CD4-positive, alpha-beta T cell (primary cell): ENCODE measurements around the gene PTGES2. TPM values are rescaled to one million over a fixed set of nuclear protein-coding genes. Genes with fewer than 3 reads are reported as not detected.

Source experiments
- ATAC-seq: fragments of 200-7000 bp; cut with Tn5 transposase; one replicate; pipeline ENCODE4 v1.10.0; 2022; ENCODE audit warnings: mild to moderate bottlenecking; ENCODE audit not compliant: poor library complexity
- CTCF ChIA-PET: fragments of 350-600 bp; sonication (Branson Sonifier 250); formaldehyde crosslinking; loops from one replicate; lab custom pipeline; 2021; ENCODE audit warnings: antibody characterized with exemption, inconsistent platforms; lab: Charles Lee
- POLR2A ChIA-PET: fragments of 350-600 bp; sonication (Branson Sonifier 250); formaldehyde crosslinking; loops from one replicate; lab custom pipeline; 2021; ENCODE audit warnings: antibody characterized with exemption, inconsistent platforms; lab: Charles Lee
- DNase-seq, 14 experiments: peaks; one replicate each; pipeline ENCODE4 v3.0.0-alpha.2; 2013 to 2020; ENCODE audit warnings: mixed read lengths in 2 of 14
- H3K27ac ChIP-seq, 2 donors: one replicate each; pipeline versions ENCODE4 v1.5.1 to v1.7.0; 2013; ENCODE audit warnings: low read length in 2 of 2, low read depth in 1 of 2, mild to moderate bottlenecking in 1 of 2
- H3K27me3 ChIP-seq, 2 experiments: 1 replicate in 1 of 2; 2 replicates in 1 of 2; pipeline versions ENCODE4 v1.6.1 to v1.7.0; 2013; ENCODE audit warnings: low read length in 2 of 2, control low read depth in 1 of 2, mild to moderate bottlenecking in 1 of 2, moderate library complexity in 1 of 2; ENCODE audit not compliant: insufficient read depth in 2 of 2, control insufficient read depth in 1 of 2
- H3K36me3 ChIP-seq: one replicate; pipeline ENCODE4 v1.6.1; 2013; ENCODE audit warnings: low read length, control low read depth; ENCODE audit not compliant: insufficient read depth
- H3K4me1 ChIP-seq: one replicate; pipeline ENCODE4 v1.6.1; 2013; ENCODE audit warnings: low read length, control low read depth; ENCODE audit not compliant: insufficient read depth
- H3K4me3 ChIP-seq: one replicate; pipeline ENCODE4 v1.5.1; 2013; ENCODE audit warnings: mild to moderate bottlenecking, low read length, moderate library complexity
- H3K9me3 ChIP-seq, 2 experiments: 1 replicate in 1 of 2; 2 replicates in 1 of 2; pipeline versions ENCODE4 v1.6.1 to v1.7.0; 2013; ENCODE audit warnings: low read length in 2 of 2, mild to moderate bottlenecking in 2 of 2, control low read depth in 1 of 2, moderate library complexity in 1 of 2; ENCODE audit not compliant: control insufficient read depth in 1 of 2, insufficient read depth in 1 of 2
- H3K27ac Mint-ChIP-seq: one replicate; pipeline ENCODE4 v1.8.0; 2020; ENCODE audit warnings: mixed read lengths
- H3K27me3 Mint-ChIP-seq: one replicate; pipeline ENCODE4 v1.8.0; 2021; ENCODE audit warnings: mixed read lengths
- H3K36me3 Mint-ChIP-seq: one replicate; pipeline ENCODE4 v1.8.0; 2021; ENCODE audit warnings: low read depth, mixed read lengths
- H3K4me1 Mint-ChIP-seq: one replicate; pipeline ENCODE4 v1.8.0; 2021; ENCODE audit warnings: low read depth, mixed read lengths
- H3K4me3 Mint-ChIP-seq: one replicate; pipeline ENCODE4 v1.8.0; 2020; ENCODE audit warnings: mild to moderate bottlenecking, mixed read lengths
- H3K9me3 Mint-ChIP-seq: one replicate; pipeline ENCODE4 v1.8.0; 2020; ENCODE audit warnings: mixed read lengths
- intact Hi-C, 2 experiments: fragments of 100-400 bp; cut with DNase I in 1 of 2; cut with micrococcal nuclease in 1 of 2; formaldehyde crosslinking; loops; one replicate each; pipeline versions ENCODE4 v1.15.1 to v1.9.0; 2023 to 2025; cut with DNase I, micrococcal nuclease
- total RNA-seq, 174 experiments: library from RNA in 2 of 174; stranded (reverse) in 2 of 174; gene quantifications; one replicate each; pipeline ENCODE4 v1.2.3 and lab custom pipeline; 2021 to 2026
- TF ChIP-seq, protein P1 (sequence below): fragments of 200-600 bp; IDR thresholded peaks from one replicate; pipeline ENCODE4 v1.8.0; 2022; ENCODE audit warnings: antibody characterized with exemption, mild to moderate bottlenecking

PTGES2 gene
- total RNA-seq, 2 experiments from 2014 or later, result 43.7 to 43.8 TPM

DNA sequence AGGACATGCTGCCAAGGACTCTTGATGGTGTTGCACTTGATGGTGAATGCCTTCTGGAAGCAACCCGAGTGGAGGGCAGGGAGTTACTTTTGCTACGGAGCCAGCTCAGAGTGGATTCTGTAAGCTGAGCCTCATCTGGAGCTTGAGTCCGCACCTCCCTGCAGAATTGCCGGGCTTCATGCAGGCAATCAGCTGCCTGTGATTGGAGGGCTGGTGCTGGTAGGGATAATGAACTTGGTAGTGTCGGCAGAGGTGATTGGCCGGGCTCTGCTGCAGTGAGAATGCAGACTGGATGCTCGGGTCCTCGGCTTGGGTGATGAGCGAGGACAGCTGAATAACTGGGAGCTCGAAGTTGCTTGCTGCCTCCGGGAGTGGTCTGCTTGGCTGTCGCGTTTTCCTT lies 36.4 kb downstream of the PTGES2 start:
- no peaks in the 10 kb centered on the region for H3K9me3 ChIP-seq
- TF ChIP-seq, protein P1, sequence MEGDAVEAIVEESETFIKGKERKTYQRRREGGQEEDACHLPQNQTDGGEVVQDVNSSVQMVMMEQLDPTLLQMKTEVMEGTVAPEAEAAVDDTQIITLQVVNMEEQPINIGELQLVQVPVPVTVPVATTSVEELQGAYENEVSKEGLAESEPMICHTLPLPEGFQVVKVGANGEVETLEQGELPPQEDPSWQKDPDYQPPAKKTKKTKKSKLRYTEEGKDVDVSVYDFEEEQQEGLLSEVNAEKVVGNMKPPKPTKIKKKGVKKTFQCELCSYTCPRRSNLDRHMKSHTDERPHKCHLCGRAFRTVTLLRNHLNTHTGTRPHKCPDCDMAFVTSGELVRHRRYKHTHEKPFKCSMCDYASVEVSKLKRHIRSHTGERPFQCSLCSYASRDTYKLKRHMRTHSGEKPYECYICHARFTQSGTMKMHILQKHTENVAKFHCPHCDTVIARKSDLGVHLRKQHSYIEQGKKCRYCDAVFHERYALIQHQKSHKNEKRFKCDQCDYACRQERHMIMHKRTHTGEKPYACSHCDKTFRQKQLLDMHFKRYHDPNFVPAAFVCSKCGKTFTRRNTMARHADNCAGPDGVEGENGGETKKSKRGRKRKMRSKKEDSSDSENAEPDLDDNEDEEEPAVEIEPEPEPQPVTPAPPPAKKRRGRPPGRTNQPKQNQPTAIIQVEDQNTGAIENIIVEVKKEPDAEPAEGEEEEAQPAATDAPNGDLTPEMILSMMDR, result no peak
- ChIA-PET CTCF (interaction anchor here (3.5 kb wide), 1 partner anchor 27 kb away, joined by 12 read pairs; no protein-coding TSS in a partner anchor), POLR2A (interaction anchor here (1.0 to 5.0 kb wide), 7 partner anchors 8 to 739 kb away, joined by 3 to 39 read pairs (median 5); partner anchors contain the start of genes NAIF1, SLC25A25 and SPOUT1)
- Mint-ChIP-seq H3K4me1 (peaks cover 67% of the 10 kb centered on the region), H3K36me3 (peaks cover 13% of the 10 kb centered on the region), H3K9me3 (no peaks in the 10 kb centered on the region), H3K27ac (no peak overlapping the region), H3K27me3 (no peaks in the 10 kb centered on the region), H3K4me3 (no peak overlapping the region)
- no peak overlapping the region for H3K4me3 ChIP-seq
- H3K27ac ChIP-seq, result no peak overlapping the region
- peaks cover 22% of the 10 kb centered on the region for H3K36me3 ChIP-seq
- H3K27me3 ChIP-seq, result no peaks in the 10 kb centered on the region
- intact Hi-C loops, result no loop called here
- DNase-seq (no peak), ATAC-seq (no peak)
- peaks cover 74% of the 10 kb centered on the region for H3K4me1 ChIP-seq

DNA sequence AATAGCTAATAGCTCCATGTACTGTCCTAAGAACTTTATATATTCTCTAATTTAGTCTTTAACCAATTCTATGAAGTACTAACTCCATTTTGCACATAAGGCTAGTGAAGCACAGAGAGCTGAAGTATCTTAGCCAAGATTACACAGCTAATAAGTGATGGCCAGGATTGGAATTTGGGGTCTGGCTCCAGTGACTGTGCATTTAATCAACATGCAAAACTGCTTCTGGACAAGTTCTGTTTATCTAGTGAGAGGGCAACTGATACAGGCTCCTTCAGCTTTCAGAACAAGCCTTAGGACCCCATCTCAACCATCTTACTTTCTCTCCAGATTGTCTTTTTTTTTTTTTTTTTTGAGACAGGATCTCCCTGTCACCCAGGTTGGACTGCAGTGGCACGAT lies 38.2 kb downstream of the PTGES2 start:
- peaks cover 18% of the 10 kb centered on the region for H3K36me3 ChIP-seq
- H3K9me3 ChIP-seq, result no peaks in the 10 kb centered on the region
- POLR2A ChIA-PET, result interaction anchor here (2.8 kb wide), 1 partner anchor 17 kb away, joined by 9 read pairs; no protein-coding TSS in a partner anchor
- CTCF ChIA-PET, result interaction anchor here (1.2 kb wide), 1 partner anchor 134 kb away, joined by 3 read pairs; no protein-coding TSS in a partner anchor
- no peak overlapping the region for H3K27ac ChIP-seq
- no peak overlapping the region for H3K4me3 Mint-ChIP-seq
- H3K4me1 Mint-ChIP-seq, result peaks cover 69% of the 10 kb centered on the region
- peaks cover 18% of the 10 kb centered on the region for H3K36me3 Mint-ChIP-seq
- no peak for DNase-seq
- TF ChIP-seq, protein P1, result no peak
- H3K4me3 ChIP-seq, result no peak overlapping the region
- H3K27me3 ChIP-seq, result no peaks in the 10 kb centered on the region
- no peak for ATAC-seq
- intact Hi-C loops, result no loop called here
- peak overlapping the region; percentile 77 for H3K27ac Mint-ChIP-seq
- H3K9me3 Mint-ChIP-seq, result no peaks in the 10 kb centered on the region
- H3K27me3 Mint-ChIP-seq, result no peaks in the 10 kb centered on the region
- H3K4me1 ChIP-seq, result peaks cover 60% of the 10 kb centered on the region

DNA sequence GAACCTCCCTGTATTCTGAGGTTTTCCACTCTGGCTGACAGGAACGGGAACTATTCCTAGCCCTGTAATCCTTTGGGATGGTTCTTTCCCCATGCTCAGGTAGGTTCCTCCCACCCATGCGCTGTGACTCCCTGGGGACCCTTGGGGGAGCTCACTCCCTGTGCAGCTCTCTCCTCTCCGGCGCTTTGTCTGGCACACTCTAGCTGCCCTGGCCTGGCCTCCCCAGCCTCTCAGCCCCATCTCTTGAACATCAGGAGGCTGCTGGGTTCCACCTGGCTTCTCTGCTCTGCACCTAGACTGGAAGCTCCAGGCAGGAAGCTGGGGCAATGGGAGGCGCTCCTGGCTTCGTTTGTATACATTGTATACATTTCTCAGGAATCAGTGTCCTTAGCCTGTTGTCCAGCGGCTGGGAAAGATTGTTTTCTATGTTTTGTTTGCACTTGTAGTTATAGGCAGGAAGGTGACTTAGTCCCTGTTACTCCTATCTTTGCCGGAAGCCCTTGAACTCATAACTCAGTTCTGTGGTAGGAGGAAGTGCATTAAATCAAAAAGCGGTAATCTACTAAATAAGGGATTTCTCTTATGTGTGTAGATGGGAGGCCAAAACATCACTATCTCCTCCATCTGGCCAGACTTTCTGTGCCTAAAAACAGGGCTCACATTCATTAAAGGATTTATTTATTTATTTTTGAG lies 39.1 kb downstream of the PTGES2 start:
- intact Hi-C loops, result no loop called here
- H3K27me3 Mint-ChIP-seq, result no peaks in the 10 kb centered on the region
- H3K4me1 Mint-ChIP-seq, result peaks cover 69% of the 10 kb centered on the region
- no peaks in the 10 kb centered on the region for H3K9me3 Mint-ChIP-seq
- ATAC-seq (peak; percentile 62), DNase-seq (peak in 3 of 14 experiments; percentile 44 to 55 (median 47))
- Histone ChIP-seq H3K36me3 (peaks cover 19% of the 10 kb centered on the region), H3K27me3 (no peaks in the 10 kb centered on the region), H3K27ac (peak overlapping the region; percentile 1 to 3), H3K4me1 (peaks cover 57% of the 10 kb centered on the region), H3K4me3 (no peak overlapping the region), H3K9me3 (no peaks in the 10 kb centered on the region)
- POLR2A ChIA-PET, result interaction anchor here (2.8 kb wide), 1 partner anchor 16 kb away, joined by 9 read pairs; no protein-coding TSS in a partner anchor
- TF ChIP-seq, protein P1, result no peak
- CTCF ChIA-PET, result interaction anchor here (0.6 to 1.2 kb wide), 4 partner anchors 10 to 145 kb away, joined by 3 to 4 read pairs (median 3); no protein-coding TSS in a partner anchor
- peak overlapping the region; percentile 13 for H3K4me3 Mint-ChIP-seq
- peak overlapping the region; percentile 67 for H3K27ac Mint-ChIP-seq
- peaks cover 21% of the 10 kb centered on the region for H3K36me3 Mint-ChIP-seq
